ENCODE results near the gene GFM1.
A peak's percentile ranks its signal among the peaks of the same experiment; 100 is the strongest.

GFM1 gene

DNA sequence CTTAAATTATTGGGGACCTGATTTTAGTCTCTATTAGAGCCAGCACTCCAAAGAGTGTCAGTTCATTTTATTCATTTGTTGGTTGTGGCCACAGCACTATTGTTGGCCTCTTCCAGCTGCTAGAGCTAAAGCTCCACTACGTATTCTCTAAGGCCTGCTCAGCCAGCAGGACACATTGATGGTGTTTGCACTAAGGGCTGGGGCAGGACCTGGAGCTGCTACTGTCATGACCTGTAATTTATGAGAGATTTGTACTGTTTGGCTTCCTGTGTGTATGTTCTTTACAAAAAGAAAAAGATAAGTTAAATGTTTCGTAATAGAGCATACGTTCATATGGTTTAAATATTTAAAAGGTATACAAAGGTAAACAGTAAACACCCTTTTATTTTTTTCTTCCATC lies 8.1 kb downstream of the GFM1 start:
- TF ChIP-seq POLR2AphosphoS5 (IDR thresholded peaks at IDR 0.05; ENCODE audit: low read depth, low read length) (no peak), TAF1 (IDR thresholded peaks at IDR 0.05; ENCODE audit: borderline replicate concordance, low read depth, low read length) (no peak), POLR2A (IDR thresholded peaks at IDR 0.05; ENCODE audit: low read depth, low read length) (no peak)
- FAIRE-seq (no peak), DNase-seq (ENCODE audit: insufficient read length) (no peak)

- no peak for TF ChIP-seq TAF1 (IDR thresholded peaks at IDR 0.05; ENCODE audit: borderline replicate concordance, low read depth, low read length)
- no peak for TF ChIP-seq POLR2A (IDR thresholded peaks at IDR 0.05; ENCODE audit: low read depth, low read length)
- TF ChIP-seq POLR2AphosphoS5 (IDR thresholded peaks at IDR 0.05; ENCODE audit: low read depth, low read length): no peak
- FAIRE-seq (no peak), DNase-seq (ENCODE audit: insufficient read length) (no peak)
Observed at GRCh38 chr3:158658889-158659288, 14.6 kb downstream of the GFM1 start.

DNA sequence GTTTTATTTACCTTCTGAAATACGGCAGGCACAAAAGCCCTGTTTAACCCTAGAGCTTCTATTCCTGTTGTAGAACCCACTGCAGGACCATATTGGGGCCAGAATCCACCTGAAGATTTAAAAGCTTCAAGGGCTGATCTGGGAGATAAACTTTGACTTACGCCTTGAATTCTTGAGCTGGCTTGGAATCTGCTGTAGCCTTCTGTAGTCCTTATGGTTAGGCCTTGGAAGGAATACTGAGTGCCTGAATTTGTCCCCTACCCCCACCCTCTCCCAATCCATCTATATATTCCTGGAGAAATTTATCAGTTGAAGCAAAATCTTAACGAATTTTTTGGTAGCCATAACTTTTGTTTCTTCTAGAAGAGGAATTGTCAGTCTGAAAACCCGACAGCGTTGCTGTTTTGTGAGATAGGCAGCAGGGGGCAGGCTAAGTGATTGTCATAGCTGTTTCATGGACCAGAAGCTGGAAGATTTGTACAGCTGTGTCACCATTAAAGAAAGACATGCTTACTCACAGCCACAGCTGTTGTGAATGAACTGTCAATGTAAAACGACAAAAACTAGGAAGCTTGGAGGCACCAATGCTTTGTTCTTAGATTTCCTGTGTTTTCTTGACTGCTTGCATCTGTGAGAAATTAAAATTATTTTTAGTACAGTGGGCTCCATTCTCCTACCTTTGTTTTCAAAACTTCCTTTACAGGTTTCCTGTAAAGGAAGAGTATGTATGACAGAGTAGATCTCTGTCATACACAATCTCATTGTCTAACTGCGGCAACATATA lies 15.3 kb downstream of the GFM1 start:
- no peak for TF ChIP-seq TAF1 (IDR thresholded peaks at IDR 0.05; ENCODE audit: borderline replicate concordance, low read depth, low read length)
- no peak for TF ChIP-seq POLR2A (IDR thresholded peaks at IDR 0.05; ENCODE audit: low read depth, low read length)
- no peak for TF ChIP-seq POLR2AphosphoS5 (IDR thresholded peaks at IDR 0.05; ENCODE audit: low read depth, low read length)
- FAIRE-seq (peak; percentile 84), DNase-seq (ENCODE audit: insufficient read length) (no peak)

- FAIRE-seq: no peak
- DNase-seq (ENCODE audit: insufficient read length): no peak
Observed at GRCh38 chr3:158660711-158661110, 16.4 kb downstream of the GFM1 start.

GRCh38 chr3:158663246-158663645 lies 18.9 kb downstream of the GFM1 start:
- TF ChIP-seq POLR2AphosphoS5 (IDR thresholded peaks at IDR 0.05; ENCODE audit: low read depth, low read length) (no peak), TAF1 (IDR thresholded peaks at IDR 0.05; ENCODE audit: borderline replicate concordance, low read depth, low read length) (no peak), POLR2A (IDR thresholded peaks at IDR 0.05; ENCODE audit: low read depth, low read length) (no peak)
- no peak for FAIRE-seq
- no peak for DNase-seq (ENCODE audit: insufficient read length)

More at GRCh38 chr3:158660711-158661110, 16.4 kb downstream of the GFM1 start:
- TF ChIP-seq TAF1 (IDR thresholded peaks at IDR 0.05; ENCODE audit: borderline replicate concordance, low read depth, low read length): no peak
- no peak for TF ChIP-seq POLR2AphosphoS5 (IDR thresholded peaks at IDR 0.05; ENCODE audit: low read depth, low read length)
- TF ChIP-seq POLR2A (IDR thresholded peaks at IDR 0.05; ENCODE audit: low read depth, low read length): no peak

DNA sequence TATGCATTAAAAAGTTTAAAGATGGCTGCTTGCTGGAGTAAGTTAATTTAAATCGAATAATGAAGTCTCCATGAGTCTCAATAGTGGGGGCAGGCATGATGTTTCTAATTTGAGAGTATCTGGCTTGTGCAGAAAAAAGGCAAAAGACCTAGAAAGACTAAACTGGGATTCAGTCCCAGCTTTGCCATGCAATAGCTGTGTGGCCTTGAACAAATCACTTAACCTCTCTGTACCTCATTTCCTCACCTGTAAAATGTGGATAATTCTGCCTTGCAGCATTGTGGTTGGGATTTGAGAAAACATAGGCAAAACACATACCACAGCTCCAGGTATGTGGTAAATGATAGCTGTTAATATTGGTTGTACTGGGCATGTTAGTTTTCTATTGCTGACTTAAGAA lies 19.5 kb downstream of the GFM1 start:
- FAIRE-seq: no peak
- TF ChIP-seq POLR2A (IDR thresholded peaks at IDR 0.05; ENCODE audit: low read depth, low read length): no peak
- TF ChIP-seq POLR2AphosphoS5 (IDR thresholded peaks at IDR 0.05; ENCODE audit: low read depth, low read length): no peak
- TF ChIP-seq TAF1 (IDR thresholded peaks at IDR 0.05; ENCODE audit: borderline replicate concordance, low read depth, low read length): no peak
- no peak for DNase-seq (ENCODE audit: insufficient read length)

GRCh38 chr3:158666416-158666815 lies 22.1 kb downstream of the GFM1 start:
- FAIRE-seq (no peak), DNase-seq (ENCODE audit: insufficient read length) (no peak)
- TF ChIP-seq POLR2AphosphoS5 (IDR thresholded peaks at IDR 0.05; ENCODE audit: low read depth, low read length): no peak
- TF ChIP-seq TAF1 (IDR thresholded peaks at IDR 0.05; ENCODE audit: borderline replicate concordance, low read depth, low read length): no peak
- TF ChIP-seq POLR2A (IDR thresholded peaks at IDR 0.05; ENCODE audit: low read depth, low read length): no peak

GRCh38 chr3:158668506-158668905 lies 24.2 kb downstream of the GFM1 start:
- DNase-seq (ENCODE audit: insufficient read length) (no peak), FAIRE-seq (no peak)
- TF ChIP-seq POLR2AphosphoS5 (IDR thresholded peaks at IDR 0.05; ENCODE audit: low read depth, low read length): no peak
- TF ChIP-seq TAF1 (IDR thresholded peaks at IDR 0.05; ENCODE audit: borderline replicate concordance, low read depth, low read length): no peak
- no peak for TF ChIP-seq POLR2A (IDR thresholded peaks at IDR 0.05; ENCODE audit: low read depth, low read length)

GRCh38 chr3:158671821-158672214 lies 27.5 kb downstream of the GFM1 start:
- no peak for TF ChIP-seq POLR2A (IDR thresholded peaks at IDR 0.05; ENCODE audit: low read depth, low read length)
- TF ChIP-seq POLR2AphosphoS5 (IDR thresholded peaks at IDR 0.05; ENCODE audit: low read depth, low read length): no peak
- no peak for TF ChIP-seq TAF1 (IDR thresholded peaks at IDR 0.05; ENCODE audit: borderline replicate concordance, low read depth, low read length)
- DNase-seq (ENCODE audit: insufficient read length) (no peak), FAIRE-seq (no peak)

DNA sequence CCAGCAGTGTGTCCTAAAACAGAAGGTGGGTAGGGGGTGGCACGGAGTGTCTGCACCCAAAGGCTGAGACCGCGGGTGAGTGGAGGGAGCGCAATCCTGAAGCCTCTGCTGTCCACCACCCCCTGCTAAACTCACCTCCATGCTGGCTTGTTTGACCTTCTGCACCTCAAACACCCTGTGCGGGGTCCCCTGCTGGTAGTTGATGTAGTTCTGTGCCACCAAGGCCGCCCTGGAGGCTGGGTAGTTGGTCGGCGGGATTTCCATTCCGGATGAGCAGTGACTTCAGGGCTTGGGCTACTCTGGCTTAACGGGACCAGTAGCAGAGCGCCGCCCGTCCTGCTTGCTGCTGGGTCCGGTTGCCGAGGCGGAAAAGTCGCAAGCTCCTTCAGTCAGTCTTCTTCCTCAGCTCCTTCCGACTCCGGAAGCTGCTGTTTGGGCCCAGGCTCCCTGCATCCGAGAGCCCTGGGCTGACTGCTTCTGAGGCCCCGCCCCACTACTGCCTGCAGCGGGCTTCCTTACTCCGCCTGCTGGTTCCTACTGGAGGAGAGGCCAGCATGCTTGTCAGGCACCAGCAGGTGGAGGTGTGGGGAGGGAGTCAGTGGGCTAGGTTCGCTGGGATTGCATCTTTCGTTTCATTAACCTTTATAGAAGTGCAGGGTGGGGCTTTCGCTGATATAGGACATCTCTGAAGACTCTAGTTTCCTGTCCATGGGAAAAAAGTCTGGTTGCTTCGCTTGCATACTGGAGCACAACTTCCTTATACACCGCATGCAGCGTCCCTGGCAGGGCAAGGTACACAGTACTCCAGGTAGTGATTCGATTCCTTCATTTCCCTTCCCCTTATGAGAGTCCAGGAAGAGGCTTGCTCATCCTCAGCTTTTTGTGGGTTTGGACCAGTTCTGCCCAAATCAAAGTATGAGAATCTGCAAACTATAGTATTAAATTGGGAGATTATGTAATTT lies 28.2 kb downstream of the GFM1 start, which contains the start of gene LXN:
LXN (minus strand) TSS at position 434 of the 962 bp plus-strand sequence; CDS start at position 264, 170 bp downstream.
- TF ChIP-seq POLR2AphosphoS5 (IDR thresholded peaks at IDR 0.05; ENCODE audit: low read depth, low read length) (peak; percentile 77), TAF1 (IDR thresholded peaks at IDR 0.05; ENCODE audit: borderline replicate concordance, low read depth, low read length) (peak; percentile 60; the same call in 1 of the 2 replicates), POLR2A (IDR thresholded peaks at IDR 0.05; ENCODE audit: low read depth, low read length) (peak; percentile 82)
- FAIRE-seq (peak; percentile 96), DNase-seq (ENCODE audit: insufficient read length) (peak; percentile 74)

DNA sequence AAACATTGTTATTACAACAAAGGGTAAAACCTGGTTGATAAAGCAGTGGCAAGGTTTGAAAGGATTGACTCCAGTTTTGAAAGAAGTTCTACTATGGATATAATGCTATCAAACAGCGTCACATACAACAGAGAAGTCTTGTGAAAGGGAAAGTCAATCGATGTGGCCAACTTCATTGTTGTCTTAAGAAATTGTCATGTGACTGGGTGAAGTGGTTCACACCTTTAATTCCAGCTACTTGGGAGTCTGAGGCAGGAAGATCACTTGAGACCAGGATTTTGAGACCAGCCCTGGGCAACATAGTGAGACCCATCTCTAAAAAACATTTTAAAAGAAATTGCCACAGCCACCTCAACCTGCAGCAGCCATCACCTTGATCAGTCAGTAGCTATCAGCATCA lies 34.4 kb downstream of the GFM1 start:
- DNase-seq (ENCODE audit: insufficient read length): no peak
- TF ChIP-seq TAF1 (IDR thresholded peaks at IDR 0.05; ENCODE audit: borderline replicate concordance, low read depth, low read length) (no peak), POLR2AphosphoS5 (IDR thresholded peaks at IDR 0.05; ENCODE audit: low read depth, low read length) (no peak), POLR2A (IDR thresholded peaks at IDR 0.05; ENCODE audit: low read depth, low read length) (no peak)
- FAIRE-seq: peak; percentile 30
